MM.1S (cell line): Measurements from ENCODE around the gene MMP15.
"Not testable (repeated sequence)": the region's sequence is repeated elsewhere in the genome, so short reads cannot be mapped to it uniquely, and the experiment has no call there.

ENCODE experiments used
- DNase-seq: peaks from one replicate; pipeline ENCODE4 v3.0.0-alpha.2; 2015
- H2AFZ ChIP-seq: fragments of 300-600 bp; sonication (generic); 2 replicates; pipeline ENCODE4 v1.6.0; 2016; ENCODE audit warnings: antibody characterized with exemption, low read length
- H3F3A ChIP-seq: fragments of 300-600 bp; sonication (generic); 2 replicates; pipeline ENCODE4 v1.6.1; 2016; ENCODE audit warnings: mild to moderate bottlenecking, antibody characterized with exemption, low read length, moderate library complexity, mixed read lengths; ENCODE audit not compliant: insufficient read depth
- H3K27ac ChIP-seq: fragments of 300-600 bp; sonication (generic); 2 replicates; pipeline ENCODE4 v1.5.1; 2016; ENCODE audit warnings: mild to moderate bottlenecking, low read length
- H3K27me3 ChIP-seq: fragments of 300-600 bp; sonication (generic); replicated peaks from 2 replicates; pipeline ENCODE4 v1.6.0; 2016; ENCODE audit warnings: low read length; ENCODE audit not compliant: insufficient read depth
- H3K36me3 ChIP-seq: fragments of 300-600 bp; sonication (generic); replicated peaks from 2 replicates; pipeline ENCODE4 v1.6.1; 2016; ENCODE audit warnings: mild to moderate bottlenecking, low read length, mixed read lengths; ENCODE audit not compliant: insufficient read depth
- H3K4me1 ChIP-seq: fragments of 300-600 bp; sonication (generic); 2 replicates; pipeline ENCODE4 v1.6.1; 2016; ENCODE audit warnings: low read length, mixed read lengths
- H3K4me2 ChIP-seq: fragments of 300-600 bp; sonication (generic); 2 replicates; pipeline ENCODE4 v1.6.0; 2016; ENCODE audit warnings: low read depth, low read length
- H3K4me3 ChIP-seq: fragments of 300-600 bp; sonication (generic); 2 replicates; pipeline ENCODE4 v1.5.1; 2016; ENCODE audit warnings: low read length, mixed read lengths
- H3K79me2 ChIP-seq: fragments of 300-600 bp; sonication (generic); 2 replicates; pipeline ENCODE4 v1.6.1; 2016; ENCODE audit warnings: mixed run types, low read length, mixed read lengths
- H3K9ac ChIP-seq: fragments of 300-600 bp; sonication (generic); 2 replicates; pipeline ENCODE4 v1.6.1; 2016; ENCODE audit warnings: low read length, mixed read lengths
- H3K9me2 ChIP-seq: fragments of 300-600 bp; sonication (generic); replicated peaks from 2 replicates; pipeline ENCODE4 v1.6.1; 2016; ENCODE audit warnings: mild to moderate bottlenecking, low read length, mixed read lengths; ENCODE audit not compliant: insufficient read depth
- H3K9me3 ChIP-seq: fragments of 300-600 bp; sonication (generic); replicated peaks from 2 replicates; pipeline ENCODE4 v1.6.1; 2016; ENCODE audit warnings: mild to moderate bottlenecking, low read length, mixed read lengths; ENCODE audit not compliant: insufficient read depth
- H4K20me1 ChIP-seq: fragments of 300-600 bp; sonication (generic); 2 replicates; pipeline ENCODE4 v1.6.1; 2016; ENCODE audit warnings: mild to moderate bottlenecking, low read length, moderate library complexity, mixed read lengths; ENCODE audit not compliant: insufficient read depth
- EZH2 ChIP-seq: fragments of 300-600 bp; sonication (generic); optimal IDR thresholded peaks from 2 replicates; pipeline ENCODE3; 2017; ENCODE audit warnings: low read depth, mild to moderate bottlenecking, antibody characterized with exemption, low read length, mixed read lengths
- EZH2phosphoT487 ChIP-seq: fragments of 300-600 bp; sonication (generic); IDR thresholded peaks from 2 replicates; pipeline ENCODE4 v1.6.1; 2018; ENCODE audit warnings: antibody characterized with exemption, low read length
- TF ChIP-seq, protein P1 (sequence below): fragments of 300-600 bp; sonication (generic); IDR thresholded peaks from 2 replicates; pipeline ENCODE4 v1.5.1; 2016; ENCODE audit warnings: antibody characterized with exemption, low read length, mixed read lengths

Gene MMP15

DNA sequence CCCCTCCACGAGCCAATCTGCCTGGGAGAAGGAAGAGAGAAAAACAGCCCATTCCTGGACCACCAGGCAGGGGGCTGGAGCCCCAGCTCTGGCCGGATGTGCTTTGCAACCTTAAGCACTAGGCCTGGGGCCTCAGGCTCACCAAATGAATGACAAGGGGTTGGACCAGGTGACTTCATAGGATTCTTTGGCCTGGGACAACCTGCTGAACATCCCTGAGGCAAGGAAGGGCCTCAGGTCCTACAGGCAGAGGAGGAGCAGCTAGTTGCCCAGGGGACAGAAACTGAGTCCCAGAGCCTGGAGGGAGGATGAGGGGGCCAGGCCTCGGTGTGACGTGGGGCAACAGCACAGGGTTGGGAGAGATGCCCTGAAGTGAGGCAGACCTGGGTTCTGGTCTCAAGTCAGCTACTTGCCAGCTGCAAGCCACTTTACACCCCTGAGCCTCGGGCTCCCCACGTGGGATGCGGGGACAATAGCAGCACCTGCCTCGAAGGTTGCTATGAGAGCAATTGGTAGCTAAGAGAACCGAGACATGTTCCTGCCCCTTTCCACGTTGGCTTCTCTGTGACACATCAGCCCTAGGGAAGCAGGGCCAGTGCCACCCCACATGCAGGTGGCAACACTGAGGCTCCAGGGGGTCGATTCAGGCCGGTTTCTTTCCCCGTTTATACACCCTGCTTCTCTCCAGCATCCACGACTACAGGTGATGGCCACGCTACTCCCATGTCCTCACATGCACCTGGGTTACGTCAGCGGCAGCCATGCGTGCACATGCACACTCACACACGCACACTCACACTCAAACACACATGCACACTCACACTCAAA, 61.0 kb downstream of the MMP15 start:
- TF ChIP-seq, protein P1, sequence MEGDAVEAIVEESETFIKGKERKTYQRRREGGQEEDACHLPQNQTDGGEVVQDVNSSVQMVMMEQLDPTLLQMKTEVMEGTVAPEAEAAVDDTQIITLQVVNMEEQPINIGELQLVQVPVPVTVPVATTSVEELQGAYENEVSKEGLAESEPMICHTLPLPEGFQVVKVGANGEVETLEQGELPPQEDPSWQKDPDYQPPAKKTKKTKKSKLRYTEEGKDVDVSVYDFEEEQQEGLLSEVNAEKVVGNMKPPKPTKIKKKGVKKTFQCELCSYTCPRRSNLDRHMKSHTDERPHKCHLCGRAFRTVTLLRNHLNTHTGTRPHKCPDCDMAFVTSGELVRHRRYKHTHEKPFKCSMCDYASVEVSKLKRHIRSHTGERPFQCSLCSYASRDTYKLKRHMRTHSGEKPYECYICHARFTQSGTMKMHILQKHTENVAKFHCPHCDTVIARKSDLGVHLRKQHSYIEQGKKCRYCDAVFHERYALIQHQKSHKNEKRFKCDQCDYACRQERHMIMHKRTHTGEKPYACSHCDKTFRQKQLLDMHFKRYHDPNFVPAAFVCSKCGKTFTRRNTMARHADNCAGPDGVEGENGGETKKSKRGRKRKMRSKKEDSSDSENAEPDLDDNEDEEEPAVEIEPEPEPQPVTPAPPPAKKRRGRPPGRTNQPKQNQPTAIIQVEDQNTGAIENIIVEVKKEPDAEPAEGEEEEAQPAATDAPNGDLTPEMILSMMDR, result no peak
- no peak for TF ChIP-seq EZH2
- TF ChIP-seq EZH2phosphoT487, result no peak

DNA sequence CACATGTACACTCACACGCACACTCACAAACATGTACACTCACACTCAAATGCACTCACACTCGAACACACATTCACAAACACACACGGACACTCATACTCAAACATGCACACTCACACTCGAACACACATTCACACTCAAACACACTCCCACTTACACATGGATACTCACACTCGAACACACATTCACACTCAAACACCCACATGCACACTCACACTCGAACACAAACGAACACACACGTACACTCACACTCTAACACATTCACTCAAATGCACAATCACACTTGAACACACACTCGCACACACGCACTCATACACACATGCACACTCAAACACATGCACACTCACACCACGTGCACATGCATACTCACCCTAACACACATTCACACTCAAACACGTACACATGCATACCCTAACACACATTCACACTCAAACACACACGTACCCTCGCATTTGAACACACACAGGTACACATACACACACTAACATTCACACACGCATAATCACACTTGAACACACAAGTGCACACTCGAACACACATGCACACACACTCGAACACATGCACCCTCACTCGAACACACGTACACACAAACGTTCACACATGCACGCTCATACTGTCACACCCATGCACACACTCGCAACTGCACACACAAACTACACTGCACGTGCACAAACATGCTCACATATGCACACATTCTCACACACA, 61.8 kb downstream of the MMP15 start:
- no peaks in the 10 kb centered on the region for H3K79me2 ChIP-seq
- no peaks in the 10 kb centered on the region for H3K36me3 ChIP-seq
- no peak for DNase-seq

More for the DNA sequence above, 61.0 kb downstream of the MMP15 start:
- no peaks in the 10 kb centered on the region for H3K27me3 ChIP-seq
- no peaks in the 10 kb centered on the region for H3K79me2 ChIP-seq
- H3K9ac ChIP-seq, result no peak overlapping the region
- no peaks in the 10 kb centered on the region for H3F3A ChIP-seq
- H4K20me1 ChIP-seq, result no peaks in the 10 kb centered on the region
- no peak overlapping the region for H3K4me2 ChIP-seq
- H2AFZ ChIP-seq, result no peak overlapping the region
- no peak overlapping the region for H3K4me3 ChIP-seq
- H3K9me3 ChIP-seq, result no peaks in the 10 kb centered on the region
- no peaks in the 10 kb centered on the region for H3K36me3 ChIP-seq
- no peak for DNase-seq
- no peak overlapping the region for H3K27ac ChIP-seq
- H3K9me2 ChIP-seq, result no peaks in the 10 kb centered on the region
- no peaks in the 10 kb centered on the region for H3K4me1 ChIP-seq

DNA sequence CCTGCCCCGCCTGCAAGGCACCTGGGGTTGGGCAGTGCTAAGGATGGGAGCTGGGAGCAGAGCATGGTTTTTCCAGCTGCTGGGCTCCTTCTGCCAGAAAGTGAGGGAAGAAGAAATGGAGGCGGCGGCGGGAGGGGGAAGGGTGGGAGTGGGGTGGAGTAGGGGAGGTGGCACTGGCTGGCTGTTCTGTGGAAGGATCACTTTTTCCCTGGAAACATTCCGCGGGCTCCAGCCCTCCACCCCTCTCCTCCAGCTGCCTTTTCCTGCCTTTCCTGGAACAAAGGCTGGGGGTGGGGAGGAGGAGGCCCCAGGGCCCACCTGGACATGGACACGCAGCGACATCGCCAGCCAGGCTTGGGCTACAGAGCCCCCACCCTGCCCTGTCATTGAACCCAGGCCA, 62.5 kb downstream of the MMP15 start:
- H3K27me3 ChIP-seq, result no peaks in the 10 kb centered on the region; the same call in 1 of the 2 replicates
- H3K27ac ChIP-seq, result no peak overlapping the region
- no peaks in the 10 kb centered on the region for H3K36me3 ChIP-seq
- H2AFZ ChIP-seq, result no peak overlapping the region
- no peak overlapping the region for H3K4me2 ChIP-seq
- H3F3A ChIP-seq, result no peaks in the 10 kb centered on the region
- H3K4me1 ChIP-seq, result no peaks in the 10 kb centered on the region
- no peaks in the 10 kb centered on the region for H4K20me1 ChIP-seq
- TF ChIP-seq, protein P1, result no peak
- TF ChIP-seq EZH2, result no peak
- TF ChIP-seq EZH2phosphoT487, result no peak
- H3K4me3 ChIP-seq, result no peak overlapping the region
- no peaks in the 10 kb centered on the region for H3K9me3 ChIP-seq
- no peaks in the 10 kb centered on the region for H3K79me2 ChIP-seq
- no peaks in the 10 kb centered on the region for H3K9me2 ChIP-seq
- H3K9ac ChIP-seq, result no peak overlapping the region
- no peak for DNase-seq

More for the DNA sequence above, 61.8 kb downstream of the MMP15 start:
- Histone ChIP-seq H3K9ac (no peak overlapping the region), H3K4me1 (no peaks in the 10 kb centered on the region), H2AFZ (no peak overlapping the region), H3K9me2 (no peaks in the 10 kb centered on the region), H4K20me1 (no peaks in the 10 kb centered on the region), H3K4me3 (no peak overlapping the region), H3K9me3 (no peaks in the 10 kb centered on the region), H3K4me2 (no peak overlapping the region), H3K27ac (no peak overlapping the region), H3F3A (no peaks in the 10 kb centered on the region), H3K27me3 (no peaks in the 10 kb centered on the region; the same call in 1 of the 2 replicates)
- TF ChIP-seq EZH2 (no peak), EZH2phosphoT487 (no peak)
- TF ChIP-seq, protein P1, result no peak

DNA sequence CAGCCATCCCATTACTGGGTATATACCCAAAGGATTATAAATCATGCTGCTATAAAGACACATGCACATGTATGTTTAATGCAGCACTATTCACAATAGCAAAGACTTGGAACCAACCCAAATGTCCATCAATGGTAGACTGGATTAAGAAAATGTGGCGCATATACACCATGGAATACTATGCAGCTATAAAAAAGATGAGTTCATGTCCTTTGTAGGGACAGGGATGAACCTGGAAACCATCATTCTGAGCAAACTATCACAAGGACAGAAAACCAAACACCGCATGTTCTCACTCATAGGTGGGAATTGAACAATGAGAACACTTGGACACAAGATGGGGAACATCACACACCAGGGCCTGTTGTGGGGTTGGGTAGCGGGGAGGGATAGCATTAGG, 64.8 kb downstream of the MMP15 start:
- H3K36me3 ChIP-seq, H3K9me2 ChIP-seq, H3K4me1 ChIP-seq, H3K4me2 ChIP-seq, H3K9ac ChIP-seq, H3K27ac ChIP-seq, H3K9me3 ChIP-seq, DNase-seq, H2AFZ ChIP-seq, H3F3A ChIP-seq, H3K79me2 ChIP-seq, H3K27me3 ChIP-seq, H4K20me1 ChIP-seq, H3K4me3 ChIP-seq: not testable (repeated sequence)
